Lung (tissue), 12 donors: Measurements from ENCODE around the gene MRGPRF. TPM values are rescaled to one million over a fixed set of nuclear protein-coding genes. Genes with fewer than 3 reads are reported as not detected.

Experiments
- ATAC-seq: fragments of 200-7000 bp; cut with Tn5 transposase; one replicate; pipeline ENCODE4 v1.9.1; 2020; ENCODE audit warnings: moderate number of reproducible peaks; ENCODE audit not compliant: insufficient read depth, low FRiP score
- DNase-seq, 3 donors: peaks; one replicate each; pipeline ENCODE4 v3.0.0-alpha.2; 2013 to 2017
- H3K27ac ChIP-seq, 2 donors: one replicate each; pipeline ENCODE4 v1.5.1; 2013; ENCODE audit warnings: mild to moderate bottlenecking in 2 of 2, moderate library complexity in 2 of 2, control low read depth in 1 of 2, inconsistent platforms in 1 of 2, low read depth in 1 of 2, low read length in 1 of 2
- H3K27me3 ChIP-seq, 3 donors: one replicate each; pipeline ENCODE4 v1.5.1; 2013; ENCODE audit warnings: low read length in 2 of 3; ENCODE audit not compliant: control insufficient read depth in 3 of 3, insufficient read depth in 3 of 3
- H3K36me3 ChIP-seq, 4 donors: one replicate each; pipeline ENCODE4 v1.5.1; 2013; ENCODE audit warnings: low read length in 4 of 4, mild to moderate bottlenecking in 1 of 4, moderate library complexity in 1 of 4; ENCODE audit not compliant: control insufficient read depth in 4 of 4, insufficient read depth in 4 of 4
- H3K4me1 ChIP-seq, 5 donors: one replicate each; pipeline ENCODE4 v1.5.1; 2013; ENCODE audit warnings: low read length in 5 of 5, mild to moderate bottlenecking in 2 of 5, moderate library complexity in 1 of 5; ENCODE audit not compliant: control insufficient read depth in 5 of 5, insufficient read depth in 5 of 5
- H3K4me3 ChIP-seq: one replicate; pipeline ENCODE4 v1.5.1; 2013; ENCODE audit warnings: mild to moderate bottlenecking, control low read depth, moderate library complexity
- H3K9ac ChIP-seq, 2 donors: one replicate each; pipeline ENCODE4 v1.5.1; 2013; ENCODE audit warnings: low read length in 2 of 2, control low read depth in 1 of 2; ENCODE audit not compliant: insufficient read depth in 1 of 2
- H3K9me3 ChIP-seq, 4 donors: one replicate each; pipeline ENCODE4 v1.5.1; 2013; ENCODE audit warnings: low read length in 3 of 4, mild to moderate bottlenecking in 1 of 4, moderate library complexity in 1 of 4; ENCODE audit not compliant: control insufficient read depth in 4 of 4, insufficient read depth in 3 of 4
- WGBS, 2 donors: extraction: QIAGEN DNeasy Blood & Tissue Kit; methylation state at CpG; one replicate each; pipeline ENCODE4 v1.1.7; 2013; 5-methylcytosine and 5-hydroxymethylcytosine counted together
- polyA plus RNA-seq, 2 donors: library from polyadenylated mRNA; stranded (reverse); fragments of 200-250 nt; gene quantifications; one replicate each; pipeline ENCODE4 v1.2.1, GENCODE V29; 2013
- total RNA-seq, 2 donors: library from RNA; depleted of rRNA in 1 of 2; stranded (reverse); fragments of >200 nt in 1 of 2; gene quantifications; one replicate each; pipeline ENCODE4 v1.2.1, GENCODE V29; 2014 to 2021
- TF ChIP-seq, protein P1 (sequence below): IDR thresholded peaks from 2 replicates; pipeline ENCODE4 v1.5.1; 2012; ENCODE audit warnings: mild to moderate bottlenecking; ENCODE audit errors: control extremely low read depth, extremely low read depth
- donor health status: control.
- donor health status: control.
- donor health status: Bipolar disorder and iron deficiency.
- donor health status: healthy.
- donor health status: DM: yes; HTN: yes; CAD: no.

MRGPRF gene
- total and polyA plus RNA-seq, 4 donors: 9.2 to 16.8 (median 12.2) TPM

DNA sequence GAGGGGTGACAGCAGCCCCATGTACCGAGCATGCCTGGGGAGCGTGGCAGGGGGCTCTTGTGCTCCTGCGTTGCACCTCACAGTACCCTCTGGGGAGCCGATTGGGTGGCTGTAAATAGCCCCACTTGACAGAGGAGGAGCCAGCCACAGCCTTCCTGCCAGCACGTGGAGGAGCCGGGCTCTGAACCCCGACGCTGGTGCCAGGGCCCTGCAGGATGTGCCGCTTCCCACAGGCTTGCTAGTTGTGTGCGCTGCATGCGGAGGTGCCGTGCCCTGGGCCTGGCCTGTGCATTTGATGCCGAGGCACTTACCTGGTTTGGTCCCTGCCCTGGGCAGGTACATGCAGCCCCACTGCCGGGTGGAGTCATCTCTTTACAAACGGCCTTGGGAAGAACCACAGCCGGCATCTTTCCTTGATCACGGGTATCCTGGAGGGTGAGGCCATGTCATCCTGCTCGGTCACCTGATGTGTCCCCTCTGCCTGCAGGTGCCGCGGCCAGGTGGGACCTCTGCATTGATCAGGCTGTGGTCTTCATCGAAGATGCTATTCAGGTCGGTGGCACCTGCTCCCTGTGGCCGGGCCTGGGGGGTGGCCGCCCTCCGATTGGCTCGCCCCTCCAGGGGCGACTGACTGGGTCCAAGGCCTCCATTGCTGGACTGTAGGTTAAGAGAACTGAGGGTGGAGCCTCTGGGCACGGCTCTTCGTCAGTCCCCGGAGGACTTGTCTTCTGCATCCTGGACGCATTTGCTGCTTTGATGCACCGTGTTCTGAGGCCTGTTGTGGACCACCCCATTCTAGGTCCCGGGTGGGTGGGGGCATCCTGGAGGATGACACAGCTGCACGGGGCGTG, 40.7 kb upstream of the MRGPRF start:
- Histone ChIP-seq H3K4me1 (peaks cover 0 to 11% (median 4%) of the 10 kb centered on the region in 5 donors), H3K27ac (no peak overlapping the region), H3K36me3 (peaks cover 0 to 22% (median 0%) of the 10 kb centered on the region in 4 donors), H3K9ac (no peak overlapping the region), H3K9me3 (no peaks in the 10 kb centered on the region), H3K27me3 (no peaks in the 10 kb centered on the region), H3K4me3 (no peak overlapping the region)
- DNase-seq (no peak), ATAC-seq (no peak)
- WGBS, 2 donors: 85 to 89% methylated on average over 35 of the region's 35 CpGs
- TF ChIP-seq, protein P1, sequence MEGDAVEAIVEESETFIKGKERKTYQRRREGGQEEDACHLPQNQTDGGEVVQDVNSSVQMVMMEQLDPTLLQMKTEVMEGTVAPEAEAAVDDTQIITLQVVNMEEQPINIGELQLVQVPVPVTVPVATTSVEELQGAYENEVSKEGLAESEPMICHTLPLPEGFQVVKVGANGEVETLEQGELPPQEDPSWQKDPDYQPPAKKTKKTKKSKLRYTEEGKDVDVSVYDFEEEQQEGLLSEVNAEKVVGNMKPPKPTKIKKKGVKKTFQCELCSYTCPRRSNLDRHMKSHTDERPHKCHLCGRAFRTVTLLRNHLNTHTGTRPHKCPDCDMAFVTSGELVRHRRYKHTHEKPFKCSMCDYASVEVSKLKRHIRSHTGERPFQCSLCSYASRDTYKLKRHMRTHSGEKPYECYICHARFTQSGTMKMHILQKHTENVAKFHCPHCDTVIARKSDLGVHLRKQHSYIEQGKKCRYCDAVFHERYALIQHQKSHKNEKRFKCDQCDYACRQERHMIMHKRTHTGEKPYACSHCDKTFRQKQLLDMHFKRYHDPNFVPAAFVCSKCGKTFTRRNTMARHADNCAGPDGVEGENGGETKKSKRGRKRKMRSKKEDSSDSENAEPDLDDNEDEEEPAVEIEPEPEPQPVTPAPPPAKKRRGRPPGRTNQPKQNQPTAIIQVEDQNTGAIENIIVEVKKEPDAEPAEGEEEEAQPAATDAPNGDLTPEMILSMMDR: no peak

DNA sequence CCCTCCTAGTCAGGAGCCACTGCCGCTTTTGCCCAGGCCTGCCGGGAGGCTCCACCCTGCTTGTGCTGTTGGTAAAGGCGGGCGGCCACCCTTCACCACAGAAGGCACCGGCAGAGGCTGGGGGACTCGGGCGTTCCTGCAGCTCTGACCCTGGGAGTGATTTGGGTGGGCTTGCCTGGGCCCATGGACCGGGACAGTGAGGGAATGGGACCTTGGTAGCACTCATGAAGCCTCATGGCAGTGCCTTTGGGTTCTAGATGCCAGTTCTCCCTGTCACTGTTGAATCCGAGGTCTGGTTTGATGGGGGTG, 40.1 kb upstream of the MRGPRF start:
- 91% methylated on average over 8 to 9 of the region's 9 CpGs for WGBS, 2 donors
- H3K4me3 ChIP-seq: no peak overlapping the region
- TF ChIP-seq, protein P1: no peak
- H3K4me1 ChIP-seq: peaks cover 0 to 14% (median 4%) of the 10 kb centered on the region in 5 donors
- DNase-seq (no peak), ATAC-seq (no peak)
- H3K27me3 ChIP-seq: no peaks in the 10 kb centered on the region
- H3K9me3 ChIP-seq: no peaks in the 10 kb centered on the region
- H3K27ac ChIP-seq: no peak overlapping the region
- peaks cover 0 to 19% (median 0%) of the 10 kb centered on the region in 4 donors for H3K36me3 ChIP-seq
- no peak overlapping the region for H3K9ac ChIP-seq

DNA sequence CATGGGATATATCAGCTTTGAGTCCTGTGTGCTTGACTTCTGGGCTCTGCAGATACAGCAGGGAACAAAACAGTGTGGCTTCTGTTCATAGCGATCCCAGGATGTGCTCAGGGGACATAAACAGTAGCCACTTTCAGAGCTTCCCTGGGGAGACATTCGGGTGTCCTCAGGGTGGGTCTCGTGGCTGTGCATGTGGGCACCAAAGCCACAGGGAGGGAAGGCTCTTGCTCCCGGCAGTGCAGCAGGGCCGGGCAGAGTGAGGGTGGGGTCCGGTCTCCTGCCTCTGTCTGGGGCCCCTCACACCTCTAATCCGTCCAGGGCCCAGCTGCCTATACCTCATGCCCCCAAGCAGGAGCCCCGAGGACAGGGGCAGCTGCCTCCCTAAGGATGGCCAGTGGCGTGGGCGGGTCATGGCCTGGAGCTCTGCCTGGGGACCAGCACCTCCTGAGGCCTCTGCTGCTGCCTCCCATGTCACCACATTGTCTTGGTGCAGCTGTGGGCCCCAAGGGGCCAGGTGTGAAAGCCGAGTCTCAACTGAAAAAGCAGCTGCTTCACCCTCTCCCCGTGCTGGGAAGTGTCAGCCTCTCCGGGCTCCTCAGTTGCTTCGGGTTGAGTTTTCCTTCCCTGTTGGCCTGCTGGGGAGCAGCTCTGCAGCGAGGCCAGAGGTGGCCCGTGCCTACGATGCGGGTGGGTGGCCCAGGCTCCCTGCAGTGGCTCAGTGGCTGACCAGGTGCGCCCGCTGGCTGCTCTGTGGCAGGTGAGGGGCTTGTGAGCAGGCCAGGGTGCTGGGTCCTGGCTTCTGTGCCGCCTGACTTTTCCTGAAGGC, 39.5 kb upstream of the MRGPRF start:
- no peak for ATAC-seq
- H3K4me1 ChIP-seq: peaks cover 0 to 16% (median 4%) of the 10 kb centered on the region in 5 donors
- WGBS, 2 donors: 80 to 86% methylated on average over 21 of the region's 21 CpGs
- H3K9ac ChIP-seq: no peak overlapping the region
- no peaks in the 10 kb centered on the region for H3K9me3 ChIP-seq
- no peak overlapping the region for H3K4me3 ChIP-seq
- H3K36me3 ChIP-seq: peaks cover 0 to 15% (median 0%) of the 10 kb centered on the region in 4 donors
- TF ChIP-seq, protein P1: no peak
- no peaks in the 10 kb centered on the region for H3K27me3 ChIP-seq
- DNase-seq: no peak
- H3K27ac ChIP-seq: no peak overlapping the region
